Astrocyte (in vitro differentiated cells and primary cell): ENCODE measurements around the gene KIF20B. TPM values are rescaled to one million over a fixed set of nuclear protein-coding genes. Genes with fewer than 3 reads are reported as not detected.

ENCODE experiments used
- DNase-seq: peaks from one replicate; pipeline ENCODE4 v3.0.0-alpha.2; 2010; ENCODE audit warnings: low read depth
- FAIRE-seq: peaks from 2 replicates; lab custom pipeline; 2011; peaks lifted over from hg19 to GRCh38; lab: Jason Lieb, UNC
- H2AFZ ChIP-seq: 2 replicates; pipeline ENCODE4 v1.6.0; 2012; ENCODE audit warnings: low read depth, low read length, inconsistent platforms
- H3K27ac ChIP-seq: 2 replicates; pipeline ENCODE4 v1.5.1; 2011; ENCODE audit warnings: low read depth, low read length, inconsistent platforms
- H3K27me3 ChIP-seq: 2 replicates; pipeline ENCODE4 v1.6.0; 2011; ENCODE audit warnings: low read length, inconsistent platforms; ENCODE audit not compliant: insufficient read depth
- H3K36me3 ChIP-seq: 2 replicates; pipeline ENCODE4 v1.5.1; 2011; ENCODE audit warnings: low read length, inconsistent platforms; ENCODE audit not compliant: insufficient read depth
- H3K4me1 ChIP-seq: 2 replicates; pipeline ENCODE4 v1.5.1; 2011; ENCODE audit warnings: low read length, inconsistent platforms; ENCODE audit not compliant: insufficient read depth
- H3K4me2 ChIP-seq: 2 replicates; pipeline ENCODE4 v1.6.0; 2012; ENCODE audit warnings: low read length, inconsistent platforms
- H3K4me3 ChIP-seq: 2 replicates; pipeline ENCODE4 v1.5.1; 2011; ENCODE audit warnings: low read depth, mild to moderate bottlenecking, low read length, inconsistent platforms; ENCODE audit not compliant: insufficient read depth
- H3K79me2 ChIP-seq: 2 replicates; pipeline ENCODE4 v1.6.0; 2012; ENCODE audit warnings: mild to moderate bottlenecking, low read length, inconsistent platforms; ENCODE audit not compliant: insufficient read depth
- H3K9ac ChIP-seq: 2 replicates; pipeline ENCODE4 v1.6.0; 2012; ENCODE audit warnings: mild to moderate bottlenecking, low read length, inconsistent platforms
- H3K9me3 ChIP-seq: 2 replicates; pipeline ENCODE4 v1.5.1; 2012; ENCODE audit warnings: low read depth, mild to moderate bottlenecking, low read length, inconsistent platforms; ENCODE audit not compliant: insufficient read depth
- H4K20me1 ChIP-seq: 2 replicates; pipeline ENCODE4 v1.6.0; 2012; ENCODE audit warnings: low read length, inconsistent platforms; ENCODE audit not compliant: insufficient read depth
- H3K27ac Mint-ChIP-seq: one replicate; pipeline ENCODE4 v1.8.0; 2021; ENCODE audit warnings: mild to moderate bottlenecking, mixed read lengths; ENCODE audit not compliant: unreplicated experiment
- H3K27me3 Mint-ChIP-seq: one replicate; pipeline ENCODE4 v1.8.0; 2021; ENCODE audit warnings: low read depth, mixed read lengths; ENCODE audit not compliant: unreplicated experiment
- H3K36me3 Mint-ChIP-seq: one replicate; pipeline ENCODE4 v1.8.0; 2021; ENCODE audit warnings: low read depth, mixed read lengths; ENCODE audit not compliant: unreplicated experiment
- H3K4me1 Mint-ChIP-seq: one replicate; pipeline ENCODE4 v1.8.0; 2021; ENCODE audit warnings: low read depth, mixed read lengths; ENCODE audit not compliant: unreplicated experiment
- H3K4me3 Mint-ChIP-seq: one replicate; pipeline ENCODE4 v1.8.0; 2021; ENCODE audit warnings: mild to moderate bottlenecking, moderate library complexity, mixed read lengths; ENCODE audit not compliant: unreplicated experiment
- H3K9me3 Mint-ChIP-seq: one replicate; pipeline ENCODE4 v1.8.0; 2021; ENCODE audit warnings: mild to moderate bottlenecking, mixed read lengths; ENCODE audit not compliant: unreplicated experiment
- EZH2 ChIP-seq: IDR thresholded peaks from 2 replicates; pipeline ENCODE4 v1.6.1; 2012; ENCODE audit warnings: mild to moderate bottlenecking, low read length, inconsistent platforms; ENCODE audit not compliant: insufficient read depth
- total RNA-seq: library from RNA; stranded (reverse); gene quantifications from 2 replicates; pipeline ENCODE4 v1.2.1, GENCODE V29; 2021
- TF ChIP-seq, protein P1 (sequence below): IDR thresholded peaks from 2 replicates; pipeline ENCODE4 v1.5.1; 2011; ENCODE audit warnings: low read depth, mild to moderate bottlenecking, inconsistent platforms, low read length, moderate library complexity; ENCODE audit not compliant: insufficient read depth

The KIF20B gene
- total RNA-seq, 1 donor from 2014 or later, result 7.1 TPM

DNA sequence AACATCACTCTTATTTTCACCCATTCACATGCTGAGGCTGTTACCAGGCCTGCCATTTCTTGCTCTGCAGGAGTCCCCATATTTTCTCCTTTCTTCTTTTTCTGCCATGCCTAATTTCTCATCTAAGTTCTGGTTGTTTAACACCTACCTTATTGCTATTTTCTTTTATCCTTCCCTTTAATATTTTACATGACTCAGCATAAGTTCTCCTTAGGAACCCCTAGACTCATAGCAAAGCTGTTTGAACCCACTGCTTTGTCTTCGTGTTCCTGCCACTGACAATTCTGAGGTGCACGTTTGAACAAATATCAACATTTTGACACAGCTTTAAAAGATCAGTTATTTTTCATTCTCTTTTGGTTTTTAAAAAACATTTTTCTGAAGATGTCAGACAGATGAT lies 98.2 kb downstream of the KIF20B start:
- DNase-seq (no peak), FAIRE-seq (no peak)
- no peaks in the 10 kb centered on the region for H3K27me3 ChIP-seq
- TF ChIP-seq, protein P1, sequence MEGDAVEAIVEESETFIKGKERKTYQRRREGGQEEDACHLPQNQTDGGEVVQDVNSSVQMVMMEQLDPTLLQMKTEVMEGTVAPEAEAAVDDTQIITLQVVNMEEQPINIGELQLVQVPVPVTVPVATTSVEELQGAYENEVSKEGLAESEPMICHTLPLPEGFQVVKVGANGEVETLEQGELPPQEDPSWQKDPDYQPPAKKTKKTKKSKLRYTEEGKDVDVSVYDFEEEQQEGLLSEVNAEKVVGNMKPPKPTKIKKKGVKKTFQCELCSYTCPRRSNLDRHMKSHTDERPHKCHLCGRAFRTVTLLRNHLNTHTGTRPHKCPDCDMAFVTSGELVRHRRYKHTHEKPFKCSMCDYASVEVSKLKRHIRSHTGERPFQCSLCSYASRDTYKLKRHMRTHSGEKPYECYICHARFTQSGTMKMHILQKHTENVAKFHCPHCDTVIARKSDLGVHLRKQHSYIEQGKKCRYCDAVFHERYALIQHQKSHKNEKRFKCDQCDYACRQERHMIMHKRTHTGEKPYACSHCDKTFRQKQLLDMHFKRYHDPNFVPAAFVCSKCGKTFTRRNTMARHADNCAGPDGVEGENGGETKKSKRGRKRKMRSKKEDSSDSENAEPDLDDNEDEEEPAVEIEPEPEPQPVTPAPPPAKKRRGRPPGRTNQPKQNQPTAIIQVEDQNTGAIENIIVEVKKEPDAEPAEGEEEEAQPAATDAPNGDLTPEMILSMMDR, result no peak
- TF ChIP-seq EZH2, result no peak
- H3K9me3 Mint-ChIP-seq, result no peaks in the 10 kb centered on the region
- H3K36me3 ChIP-seq, result no peaks in the 10 kb centered on the region
- no peak overlapping the region for H3K27ac ChIP-seq
- H3K4me2 ChIP-seq, result no peak overlapping the region
- no peaks in the 10 kb centered on the region for H3K36me3 Mint-ChIP-seq
- no peaks in the 10 kb centered on the region for H4K20me1 ChIP-seq
- no peak overlapping the region for H2AFZ ChIP-seq
- H3K9me3 ChIP-seq, result no peaks in the 10 kb centered on the region
- no peak overlapping the region for H3K4me3 ChIP-seq
- H3K27ac Mint-ChIP-seq, result no peak overlapping the region
- H3K27me3 Mint-ChIP-seq, result peaks cover 2% of the 10 kb centered on the region
- no peaks in the 10 kb centered on the region for H3K79me2 ChIP-seq
- peaks cover 1% of the 10 kb centered on the region for H3K4me1 Mint-ChIP-seq
- no peak overlapping the region for H3K9ac ChIP-seq
- H3K4me1 ChIP-seq, result no peaks in the 10 kb centered on the region
- no peak overlapping the region for H3K4me3 Mint-ChIP-seq

DNA sequence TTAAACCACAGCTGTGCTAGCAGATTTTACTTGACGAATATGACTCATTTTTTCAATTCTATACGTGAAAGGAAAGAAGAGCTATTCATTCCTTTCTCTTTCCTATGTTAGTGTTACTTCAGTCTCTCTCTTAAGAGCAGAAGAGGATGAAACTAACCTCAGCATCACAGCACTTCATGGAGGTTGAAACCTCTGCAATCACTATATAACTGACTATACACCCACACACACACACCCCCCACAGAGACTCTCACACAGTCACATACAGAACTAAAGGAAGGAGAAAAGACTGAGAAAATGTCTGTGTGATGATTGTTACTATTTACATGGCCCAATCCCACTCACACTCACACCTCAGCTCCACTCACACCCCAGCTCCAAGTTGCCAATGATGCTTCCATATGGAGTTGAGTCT lies 104.2 kb downstream of the KIF20B start:
- Histone ChIP-seq H3K4me1 (no peaks in the 10 kb centered on the region), H3K4me3 (no peak overlapping the region), H3K4me2 (no peak overlapping the region), H3K27me3 (no peaks in the 10 kb centered on the region), H3K9ac (no peak overlapping the region), H2AFZ (no peak overlapping the region), H4K20me1 (no peaks in the 10 kb centered on the region), H3K9me3 (no peaks in the 10 kb centered on the region), H3K79me2 (no peaks in the 10 kb centered on the region), H3K36me3 (no peaks in the 10 kb centered on the region), H3K27ac (no peak overlapping the region)
- no peaks in the 10 kb centered on the region for H3K9me3 Mint-ChIP-seq
- DNase-seq, result no peak
- H3K36me3 Mint-ChIP-seq, result no peaks in the 10 kb centered on the region
- H3K27ac Mint-ChIP-seq, result no peak overlapping the region
- H3K4me3 Mint-ChIP-seq, result no peak overlapping the region
- TF ChIP-seq, protein P1, result no peak
- TF ChIP-seq EZH2, result no peak
- peaks cover 7% of the 10 kb centered on the region for H3K27me3 Mint-ChIP-seq
- FAIRE-seq, result no peak
- H3K4me1 Mint-ChIP-seq, result peaks cover 8% of the 10 kb centered on the region

DNA sequence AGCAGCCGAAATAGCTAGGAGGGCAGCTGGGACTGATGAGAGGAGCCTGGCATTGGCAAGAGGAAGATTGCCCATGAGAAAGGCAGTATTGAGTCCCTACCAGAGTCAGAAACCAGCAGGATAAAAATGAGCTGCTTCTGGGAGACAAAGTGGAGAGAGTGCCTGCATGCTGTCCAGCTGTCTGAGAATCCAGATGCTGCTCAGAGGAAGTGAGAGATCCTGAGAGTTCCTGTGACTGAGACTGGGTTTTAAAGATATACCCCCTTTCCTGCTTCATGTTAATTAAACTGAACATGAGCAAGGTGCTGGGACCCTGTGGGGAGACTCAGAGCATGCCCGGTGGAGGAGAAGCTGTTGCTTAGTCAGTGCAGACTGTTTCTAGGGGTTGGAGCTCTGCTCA lies 107.5 kb downstream of the KIF20B start:
- Mint-ChIP-seq H3K27ac (no peak overlapping the region), H3K4me1 (peaks cover 8% of the 10 kb centered on the region), H3K9me3 (no peaks in the 10 kb centered on the region), H3K4me3 (no peak overlapping the region), H3K36me3 (no peaks in the 10 kb centered on the region), H3K27me3 (peaks cover 6% of the 10 kb centered on the region)
- no peak for TF ChIP-seq EZH2
- peaks cover 1% of the 10 kb centered on the region for H3K27me3 ChIP-seq
- no peaks in the 10 kb centered on the region for H3K79me2 ChIP-seq
- FAIRE-seq (no peak), DNase-seq (no peak)
- H3K4me1 ChIP-seq, result no peaks in the 10 kb centered on the region
- H4K20me1 ChIP-seq, result no peaks in the 10 kb centered on the region
- no peak overlapping the region for H3K27ac ChIP-seq
- H3K4me2 ChIP-seq, result no peak overlapping the region
- H3K36me3 ChIP-seq, result no peaks in the 10 kb centered on the region
- no peak overlapping the region for H3K4me3 ChIP-seq
- no peak overlapping the region for H3K9ac ChIP-seq
- H2AFZ ChIP-seq, result no peak overlapping the region
- H3K9me3 ChIP-seq, result no peaks in the 10 kb centered on the region
